ENCODE measurements around the gene CLEC4M. TPM values are rescaled to one million over a fixed set of nuclear protein-coding genes. Genes with fewer than 3 reads are reported as not detected.

The CLEC4M gene
- total and polyA plus RNA-seq, 2 of the 8 experiments (the other 6 are each of a cell fraction or from before 2014, with no cell fraction given) = not detected

DNA sequence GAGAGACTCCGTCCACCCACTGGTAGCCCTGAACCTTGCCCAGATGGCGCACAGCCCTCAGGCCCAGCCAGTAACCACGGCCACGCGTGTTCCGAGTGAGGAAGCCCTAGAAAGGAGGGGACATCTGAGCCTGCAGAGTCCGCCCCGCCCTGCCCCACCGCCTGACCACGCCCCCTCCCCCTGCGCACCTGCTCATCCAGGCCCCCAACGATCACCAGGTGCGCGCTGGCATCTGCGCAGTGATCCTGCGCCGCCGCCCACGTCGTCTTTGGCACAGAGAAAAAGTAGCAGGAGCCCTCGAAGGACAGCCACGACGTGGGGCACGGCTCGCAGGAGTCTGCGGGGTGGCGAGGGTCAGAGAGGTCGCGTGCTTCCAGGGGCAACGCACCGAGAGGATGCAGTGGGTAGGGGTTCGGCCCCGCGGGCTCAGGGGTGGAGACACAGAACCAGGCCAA lies 33.2 kb upstream of the CLEC4M start (continued):
- TF ChIP-seq NRF1 (IDR thresholded peaks at IDR 0.05; ENCODE audit: low read depth, low read length) (peak; percentile 45), BACH1 (IDR thresholded peaks at IDR 0.05; ENCODE audit: low read length) (no peak), EZH2 (IDR thresholded peaks at IDR 0.05; ENCODE audit: low read depth, low read length, severe bottlenecking) (no peak), GABPA (IDR thresholded peaks at IDR 0.05; ENCODE audit: borderline replicate concordance, insufficient read depth, low read length) (no peak), FOSL1 (IDR thresholded peaks at IDR 0.05; ENCODE audit: insufficient read depth, low read depth, low read length) (no peak), EGR1 (IDR thresholded peaks at IDR 0.05; ENCODE audit: borderline replicate concordance, low read depth, low read length) (0 out of 2 replicates have a peak, but pooled peaks have one; percentile 24), USF2 (IDR thresholded peaks at IDR 0.05; ENCODE audit: low read length) (no peak), YY1 (IDR thresholded peaks at IDR 0.05; ENCODE audit: low read depth, low read length) (no peak), POLR2A (IDR thresholded peaks at IDR 0.05; ENCODE audit: control extremely low read depth in 1 of 2, low read depth in 2 of 2, low read length in 2 of 2) (no peak), JUND (IDR thresholded peaks at IDR 0.05; ENCODE audit: low read length) (no peak), CTCF (IDR thresholded peaks at IDR 0.05; ENCODE audit: control extremely low read depth in 1 of 3, insufficient read depth in 1 of 3, low read depth in 1 of 3, low read length in 3 of 3) (no peak), CREB1 (IDR thresholded peaks at IDR 0.05) (peak; percentile 63), SIRT6 (IDR thresholded peaks at IDR 0.05; ENCODE audit: low read length) (no peak), E2F6 (IDR thresholded peaks at IDR 0.05) (0 out of 2 replicates have a peak, but pooled peaks have one; percentile 35), BRCA1 (IDR thresholded peaks at IDR 0.05; ENCODE audit: low read depth, low read length) (no peak), RFX5 (IDR thresholded peaks at IDR 0.05; ENCODE audit: borderline replicate concordance, low read depth, low read length) (no peak), KDM4A (IDR thresholded peaks at IDR 0.05; ENCODE audit: low read depth, low read length, severe bottlenecking) (peak; percentile 62), SAP30 (IDR thresholded peaks at IDR 0.05; ENCODE audit: insufficient read depth, insufficient replicate concordance, low read length) (no peak), CTBP2 (IDR thresholded peaks at IDR 0.05; ENCODE audit: borderline replicate concordance, insufficient read depth, insufficient read length, low read length) (no peak), POLR2AphosphoS5 (IDR thresholded peaks at IDR 0.05; ENCODE audit: low read depth, low read length) (no peak), SP1 (IDR thresholded peaks at IDR 0.05; ENCODE audit: low read depth, low read length) (no peak)
- TF ChIP-seq, protein P1, sequence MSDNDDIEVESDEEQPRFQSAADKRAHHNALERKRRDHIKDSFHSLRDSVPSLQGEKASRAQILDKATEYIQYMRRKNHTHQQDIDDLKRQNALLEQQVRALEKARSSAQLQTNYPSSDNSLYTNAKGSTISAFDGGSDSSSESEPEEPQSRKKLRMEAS (IDR thresholded peaks at IDR 0.05) = peak; percentile 47; the same call in 1 of the 2 replicates

Data from H1 (cell line).